ENCODE results near the gene PLIN5. TPM values are rescaled to one million over a fixed set of nuclear protein-coding genes. Genes with fewer than 3 reads are reported as not detected.

The PLIN5 gene
- total RNA-seq, 1 experiment from 2014 or later = 8.1 TPM

DNA sequence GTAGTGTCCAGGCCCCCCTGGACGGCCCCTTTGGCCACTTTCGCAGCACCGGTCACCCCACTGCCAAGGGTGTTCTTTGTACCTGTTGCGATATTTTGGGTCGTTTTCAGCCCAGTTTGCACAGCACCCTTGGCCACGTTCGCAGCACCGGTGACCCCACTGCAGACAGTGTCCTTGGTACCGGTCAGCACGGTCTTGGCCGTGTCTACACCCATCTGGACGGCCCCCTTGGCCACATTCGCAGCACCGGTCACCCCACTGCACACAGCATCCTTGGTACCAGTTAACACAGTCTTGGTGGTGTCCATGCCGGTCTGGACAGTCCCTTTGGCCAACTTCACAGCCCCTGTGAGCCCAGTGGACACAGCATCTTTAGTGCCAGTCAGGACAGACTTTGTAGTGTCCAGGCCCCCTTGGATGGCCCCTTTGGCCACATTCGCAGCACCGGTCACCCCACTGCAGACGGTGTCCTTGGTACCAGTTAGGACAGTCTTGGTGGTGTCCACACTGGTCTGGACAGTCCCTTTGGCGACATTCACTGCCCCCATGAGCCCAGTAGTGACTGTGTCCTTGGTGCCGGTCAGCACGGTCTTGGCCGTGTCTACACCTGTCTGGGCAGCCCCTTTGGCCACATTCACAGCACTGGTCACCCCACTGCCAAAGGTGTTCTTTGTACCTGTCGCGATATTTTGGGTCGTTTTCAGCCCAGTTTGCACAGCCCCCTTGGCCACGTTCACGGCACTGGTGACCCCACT, 23.5 kb downstream of the PLIN5 start:
- ATAC-seq = no peak
- no peaks in the 10 kb centered on the region for H3K36me3 ChIP-seq (ENCODE audit: control insufficient read depth in 1 of 2, insufficient read depth in 2 of 2, low read length in 2 of 2)
- no peaks in the 10 kb centered on the region for H4K20me1 ChIP-seq (ENCODE audit: insufficient read depth)
- no peaks in the 10 kb centered on the region for H3K27me3 ChIP-seq (ENCODE audit: insufficient read depth, low read length)
- H3K4me2 ChIP-seq (ENCODE audit: low read length) = no peak overlapping the region
- intact Hi-C loops (cut with micrococcal nuclease) = no loop called here
- H3K9ac ChIP-seq (ENCODE audit: low read length) = no peak overlapping the region
- no peak overlapping the region for H2AFZ ChIP-seq (ENCODE audit: low read depth, low read length, poor library complexity, severe bottlenecking)
- no peaks in the 10 kb centered on the region for H3K79me2 ChIP-seq (ENCODE audit: insufficient read depth, low read length)
- DNase-seq (ENCODE audit: low read depth, low spot score) = no peak
- no peak for TF ChIP-seq YY1 (IDR thresholded peaks at IDR 0.05; ENCODE audit: extremely low read depth, insufficient replicate concordance, low read depth, low read length)
- no peak for TF ChIP-seq TCF7L2 (IDR thresholded peaks at IDR 0.05; ENCODE audit: borderline replicate concordance, extremely low read depth, insufficient read depth, insufficient read length)
- TF ChIP-seq, protein P1, sequence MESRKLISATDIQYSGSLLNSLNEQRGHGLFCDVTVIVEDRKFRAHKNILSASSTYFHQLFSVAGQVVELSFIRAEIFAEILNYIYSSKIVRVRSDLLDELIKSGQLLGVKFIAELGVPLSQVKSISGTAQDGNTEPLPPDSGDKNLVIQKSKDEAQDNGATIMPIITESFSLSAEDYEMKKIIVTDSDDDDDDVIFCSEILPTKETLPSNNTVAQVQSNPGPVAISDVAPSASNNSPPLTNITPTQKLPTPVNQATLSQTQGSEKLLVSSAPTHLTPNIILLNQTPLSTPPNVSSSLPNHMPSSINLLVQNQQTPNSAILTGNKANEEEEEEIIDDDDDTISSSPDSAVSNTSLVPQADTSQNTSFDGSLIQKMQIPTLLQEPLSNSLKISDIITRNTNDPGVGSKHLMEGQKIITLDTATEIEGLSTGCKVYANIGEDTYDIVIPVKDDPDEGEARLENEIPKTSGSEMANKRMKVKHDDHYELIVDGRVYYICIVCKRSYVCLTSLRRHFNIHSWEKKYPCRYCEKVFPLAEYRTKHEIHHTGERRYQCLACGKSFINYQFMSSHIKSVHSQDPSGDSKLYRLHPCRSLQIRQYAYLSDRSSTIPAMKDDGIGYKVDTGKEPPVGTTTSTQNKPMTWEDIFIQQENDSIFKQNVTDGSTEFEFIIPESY (IDR thresholded peaks at IDR 0.05; ENCODE audit: extremely low read depth, insufficient replicate concordance, low read length) = no peak
- TF ChIP-seq, protein P2, sequence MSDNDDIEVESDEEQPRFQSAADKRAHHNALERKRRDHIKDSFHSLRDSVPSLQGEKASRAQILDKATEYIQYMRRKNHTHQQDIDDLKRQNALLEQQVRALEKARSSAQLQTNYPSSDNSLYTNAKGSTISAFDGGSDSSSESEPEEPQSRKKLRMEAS (IDR thresholded peaks at IDR 0.05) = no peak
- no peak for TF ChIP-seq EZH2phosphoT487 (IDR thresholded peaks at IDR 0.05; ENCODE audit: borderline replicate concordance)
- no peak for TF ChIP-seq SRF (IDR thresholded peaks at IDR 0.05; ENCODE audit: low read depth)
- no peak for TF ChIP-seq FOSL1 (IDR thresholded peaks at IDR 0.05; ENCODE audit: low read depth)
- no peak for TF ChIP-seq ZNF274 (IDR thresholded peaks at IDR 0.05; ENCODE audit: low read depth, low read length)
- TF ChIP-seq ZFX (IDR thresholded peaks at IDR 0.05) = no peak
- H3K4me3 ChIP-seq (replicated peaks in 1 of 2; ENCODE audit: low read depth in 1 of 2, low read length in 2 of 2) = no peak overlapping the region
- no peaks in the 10 kb centered on the region for H3K9me3 ChIP-seq (ENCODE audit: control insufficient read depth in 1 of 2, insufficient read depth in 1 of 2, low read depth in 1 of 2, low read length in 2 of 2)
- ChIA-PET CTCF (no interaction called here), RAD21 (ENCODE audit: low non-redundant PET in 1 of 2, low total read pairs in 2 of 2, uncharacterized antibody in 2 of 2, unreplicated experiment in 2 of 2) (no interaction called here), POLR2A (no interaction called here)
- no peak overlapping the region for H3K27ac ChIP-seq (ENCODE audit: low read depth, low read length)
- BruUV-seq (replicated peaks) = no TSS peak
- no peaks in the 10 kb centered on the region for H3K9me2 ChIP-seq (ENCODE audit: insufficient read depth)
- peaks cover 0 to 6% of the 10 kb centered on the region in 2 experiments; a peak in 2 of 4 replicates for H3K4me1 ChIP-seq (ENCODE audit: control insufficient read depth in 1 of 2, insufficient read depth in 2 of 2, low read length in 2 of 2)

Data from HCT116 (cell line).